ENCODE measurements around the gene SRRM4. TPM values are rescaled to one million over a fixed set of nuclear protein-coding genes. Genes with fewer than 3 reads are reported as not detected.

SRRM4 gene, protein sequence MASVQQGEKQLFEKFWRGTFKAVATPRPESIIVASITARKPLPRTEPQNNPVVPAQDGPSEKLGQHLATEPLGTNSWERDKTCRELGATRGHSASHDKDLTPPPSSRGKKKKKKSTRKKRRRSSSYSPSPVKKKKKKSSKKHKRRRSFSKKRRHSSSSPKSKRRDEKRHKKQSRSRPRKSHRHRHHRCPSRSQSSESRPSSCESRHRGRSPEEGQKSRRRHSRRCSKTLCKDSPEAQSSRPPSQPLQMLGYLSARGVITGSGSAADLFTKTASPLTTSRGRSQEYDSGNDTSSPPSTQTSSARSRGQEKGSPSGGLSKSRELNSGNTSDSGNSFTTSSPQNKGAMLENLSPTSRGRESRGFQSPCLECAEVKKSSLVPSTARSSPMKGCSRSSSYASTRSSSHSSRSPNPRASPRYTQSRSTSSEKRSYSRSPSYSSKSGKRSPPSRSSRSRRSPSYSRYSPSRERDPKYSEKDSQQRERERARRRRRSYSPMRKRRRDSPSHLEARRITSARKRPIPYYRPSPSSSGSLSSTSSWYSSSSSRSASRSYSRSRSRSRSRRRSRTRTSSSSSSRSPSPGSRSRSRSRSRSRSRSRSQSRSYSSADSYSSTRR
- polyA plus RNA-seq (9.9 and 10.5 TPM in 2 replicates), polyA minus RNA-seq (11.2 and 18.6 TPM in 2 replicates)

DNA sequence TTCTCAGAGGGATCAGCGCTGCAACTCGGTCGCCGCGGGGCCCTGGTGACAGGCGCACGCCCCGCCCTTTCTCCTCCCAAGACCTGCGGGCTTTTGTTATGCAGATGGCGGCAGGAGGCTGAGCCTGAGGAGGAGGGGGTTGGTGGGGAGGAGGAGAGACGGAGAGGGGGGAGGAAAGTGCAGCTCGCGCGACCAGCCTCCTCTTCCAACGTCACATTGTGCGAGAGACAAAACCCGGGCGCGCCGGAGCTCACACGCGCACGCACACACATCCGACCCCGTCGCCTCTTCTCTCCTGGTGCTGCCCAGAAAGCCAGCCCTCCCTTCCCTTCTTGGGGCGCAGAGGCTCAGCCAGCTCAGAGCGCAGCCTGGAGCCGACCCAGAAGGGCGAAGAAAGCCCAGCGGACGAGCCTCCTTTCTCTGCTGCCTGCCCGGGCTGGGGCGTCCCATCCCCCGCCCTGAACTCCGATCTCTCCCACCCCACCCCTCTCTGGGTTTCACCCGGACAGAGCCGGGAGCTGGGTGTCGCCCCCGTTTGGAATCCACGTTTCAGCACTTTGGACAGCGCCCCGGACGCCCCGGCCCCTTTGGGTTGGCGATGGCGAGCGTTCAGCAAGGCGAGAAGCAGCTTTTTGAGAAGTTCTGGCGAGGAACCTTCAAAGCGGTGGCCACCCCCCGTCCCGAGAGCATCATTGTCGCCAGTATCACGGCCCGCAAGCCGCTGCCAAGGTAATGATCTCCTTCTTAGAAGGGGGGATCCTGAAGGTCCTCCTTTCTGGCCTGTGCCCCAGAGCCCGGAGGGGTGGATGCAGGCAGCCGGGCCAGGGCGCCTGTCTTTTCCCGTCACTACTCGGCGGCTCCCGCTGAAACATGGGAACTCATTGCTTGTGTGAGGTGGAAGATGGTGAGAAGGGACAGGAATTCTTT is at the start of gene SRRM4:
SRRM4 (plus strand) TSS at position 257 of the 927 bp plus-strand sequence; CDS start at position 599, 342 bp downstream.
- H3K9me3 ChIP-seq (ENCODE audit: low read length), result no peaks in the 10 kb centered on the region
- H3K27ac ChIP-seq (ENCODE audit: low read length), result peak within 1 kb of the TSS; percentile 84
- peak within 1 kb of the TSS; percentile 61 for H2AFZ ChIP-seq (ENCODE audit: low read depth, low read length)
- peak within 1 kb of the TSS; percentile 79 for H3K4me3 ChIP-seq (ENCODE audit: low read length)
- H3K27me3 ChIP-seq (ENCODE audit: insufficient read depth, low read depth, low read length), result no peaks in the 10 kb centered on the region
- TF ChIP-seq SMC3 (conservative IDR thresholded peaks at IDR 0.05; ENCODE audit: poor library complexity) (peak; percentile 47), RAD21 (conservative IDR thresholded peaks at IDR 0.05) (peak; percentile 37), MXI1 (conservative IDR thresholded peaks at IDR 0.05; ENCODE audit: poor library complexity, severe bottlenecking) (peak; percentile 89), TAF1 (IDR thresholded peaks at IDR 0.05; ENCODE audit: low read depth) (peak; percentile 16), POLR2AphosphoS5 (IDR thresholded peaks at IDR 0.05) (peak; percentile 90), EP300 (conservative IDR thresholded peaks at IDR 0.05; ENCODE audit: poor library complexity, severe bottlenecking) (peak; percentile 72), EZH2 (IDR thresholded peaks at IDR 0.05; ENCODE audit: borderline replicate concordance, insufficient read depth, low read length, poor library complexity, severe bottlenecking) (no peak)
- TF ChIP-seq, protein P1, sequence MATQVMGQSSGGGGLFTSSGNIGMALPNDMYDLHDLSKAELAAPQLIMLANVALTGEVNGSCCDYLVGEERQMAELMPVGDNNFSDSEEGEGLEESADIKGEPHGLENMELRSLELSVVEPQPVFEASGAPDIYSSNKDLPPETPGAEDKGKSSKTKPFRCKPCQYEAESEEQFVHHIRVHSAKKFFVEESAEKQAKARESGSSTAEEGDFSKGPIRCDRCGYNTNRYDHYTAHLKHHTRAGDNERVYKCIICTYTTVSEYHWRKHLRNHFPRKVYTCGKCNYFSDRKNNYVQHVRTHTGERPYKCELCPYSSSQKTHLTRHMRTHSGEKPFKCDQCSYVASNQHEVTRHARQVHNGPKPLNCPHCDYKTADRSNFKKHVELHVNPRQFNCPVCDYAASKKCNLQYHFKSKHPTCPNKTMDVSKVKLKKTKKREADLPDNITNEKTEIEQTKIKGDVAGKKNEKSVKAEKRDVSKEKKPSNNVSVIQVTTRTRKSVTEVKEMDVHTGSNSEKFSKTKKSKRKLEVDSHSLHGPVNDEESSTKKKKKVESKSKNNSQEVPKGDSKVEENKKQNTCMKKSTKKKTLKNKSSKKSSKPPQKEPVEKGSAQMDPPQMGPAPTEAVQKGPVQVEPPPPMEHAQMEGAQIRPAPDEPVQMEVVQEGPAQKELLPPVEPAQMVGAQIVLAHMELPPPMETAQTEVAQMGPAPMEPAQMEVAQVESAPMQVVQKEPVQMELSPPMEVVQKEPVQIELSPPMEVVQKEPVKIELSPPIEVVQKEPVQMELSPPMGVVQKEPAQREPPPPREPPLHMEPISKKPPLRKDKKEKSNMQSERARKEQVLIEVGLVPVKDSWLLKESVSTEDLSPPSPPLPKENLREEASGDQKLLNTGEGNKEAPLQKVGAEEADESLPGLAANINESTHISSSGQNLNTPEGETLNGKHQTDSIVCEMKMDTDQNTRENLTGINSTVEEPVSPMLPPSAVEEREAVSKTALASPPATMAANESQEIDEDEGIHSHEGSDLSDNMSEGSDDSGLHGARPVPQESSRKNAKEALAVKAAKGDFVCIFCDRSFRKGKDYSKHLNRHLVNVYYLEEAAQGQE (IDR thresholded peaks at IDR 0.05; ENCODE audit: borderline replicate concordance), result peak; percentile 85
- TF ChIP-seq, protein P2, sequence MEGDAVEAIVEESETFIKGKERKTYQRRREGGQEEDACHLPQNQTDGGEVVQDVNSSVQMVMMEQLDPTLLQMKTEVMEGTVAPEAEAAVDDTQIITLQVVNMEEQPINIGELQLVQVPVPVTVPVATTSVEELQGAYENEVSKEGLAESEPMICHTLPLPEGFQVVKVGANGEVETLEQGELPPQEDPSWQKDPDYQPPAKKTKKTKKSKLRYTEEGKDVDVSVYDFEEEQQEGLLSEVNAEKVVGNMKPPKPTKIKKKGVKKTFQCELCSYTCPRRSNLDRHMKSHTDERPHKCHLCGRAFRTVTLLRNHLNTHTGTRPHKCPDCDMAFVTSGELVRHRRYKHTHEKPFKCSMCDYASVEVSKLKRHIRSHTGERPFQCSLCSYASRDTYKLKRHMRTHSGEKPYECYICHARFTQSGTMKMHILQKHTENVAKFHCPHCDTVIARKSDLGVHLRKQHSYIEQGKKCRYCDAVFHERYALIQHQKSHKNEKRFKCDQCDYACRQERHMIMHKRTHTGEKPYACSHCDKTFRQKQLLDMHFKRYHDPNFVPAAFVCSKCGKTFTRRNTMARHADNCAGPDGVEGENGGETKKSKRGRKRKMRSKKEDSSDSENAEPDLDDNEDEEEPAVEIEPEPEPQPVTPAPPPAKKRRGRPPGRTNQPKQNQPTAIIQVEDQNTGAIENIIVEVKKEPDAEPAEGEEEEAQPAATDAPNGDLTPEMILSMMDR (IDR thresholded peaks at IDR 0.05; ENCODE audit: poor library complexity, severe bottlenecking), result no peak
- H3K36me3 ChIP-seq (ENCODE audit: insufficient read depth, low read length), result no peaks in the 10 kb centered on the region
- peaks cover 3% of the 10 kb centered on the region for H3F3A ChIP-seq (ENCODE audit: insufficient read depth, low read length, poor library complexity, severe bottlenecking)
- H3K79me2 ChIP-seq (replicated peaks; ENCODE audit: insufficient read depth, low read length), result peaks cover 47% of the 10 kb centered on the region
- peak within 1 kb of the TSS; percentile 88 for H3K9ac ChIP-seq (ENCODE audit: low read length)
- H3K4me2 ChIP-seq (ENCODE audit: low read length), result peak within 1 kb of the TSS; percentile 78
- no peaks in the 10 kb centered on the region for H4K20me1 ChIP-seq (ENCODE audit: insufficient read depth)
- no peaks in the 10 kb centered on the region for H3K9me2 ChIP-seq (ENCODE audit: insufficient read depth, low read length)
